ENCODE results near the gene ZNF576. TPM values are rescaled to one million over a fixed set of nuclear protein-coding genes. Genes with fewer than 3 reads are reported as not detected.

The ZNF576 gene
- total and polyA plus RNA-seq, 2 donors (not counting 3 experiments of a cell fraction or from before 2014, with no cell fraction given): 19.5 to 27.7 TPM

DNA sequence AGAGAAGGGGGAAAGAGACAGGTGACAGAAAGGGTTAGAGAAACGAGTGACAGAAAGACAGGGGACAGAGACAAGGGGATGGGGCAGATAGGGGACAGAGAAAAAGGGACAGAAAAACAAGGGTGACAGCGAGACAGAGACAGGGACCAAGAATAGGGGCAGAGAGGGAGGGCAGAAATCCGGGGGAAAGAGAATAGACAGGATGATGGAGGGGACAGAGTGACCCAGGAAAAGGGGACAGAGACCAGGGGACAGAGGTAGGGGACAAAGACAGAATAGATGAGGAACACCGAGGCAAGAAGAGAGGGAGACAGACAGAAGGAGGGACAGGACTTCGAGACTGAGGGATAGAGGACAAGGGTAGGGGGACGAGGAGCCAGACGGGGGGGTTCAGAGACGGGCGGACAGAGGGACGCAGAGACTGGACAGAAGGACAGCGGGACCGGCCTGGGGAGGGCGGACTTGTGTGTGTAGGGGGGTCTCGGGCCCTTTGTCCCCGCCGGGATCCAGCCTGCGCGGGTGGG lies 42.7 kb downstream of the ZNF576 start:
- intact Hi-C loops (cut with micrococcal nuclease) (no loop called here), dilution Hi-C loops (cut with MboI; ENCODE audit: extremely low pct_ligation_motif_present, low sequenced_read_pairs) (no loop called here)
- H3K4me3 ChIP-seq (replicated peaks in 1 of 3; ENCODE audit: insufficient read depth in 1 of 3, low read depth in 1 of 3, low read length in 3 of 3): peak overlapping the region in 2 of 3 experiments; percentile 10 to 35
- H4K20me1 ChIP-seq (replicated peaks; ENCODE audit: control insufficient read depth, extremely low read depth, insufficient read depth, low read length): no peaks in the 10 kb centered on the region
- CTCF ChIA-PET: no interaction called here
- no peaks in the 10 kb centered on the region for H3K9me1 ChIP-seq (replicated peaks; ENCODE audit: control insufficient read depth, extremely low read depth, insufficient read depth, low read length)
- TF ChIP-seq EZH2 (IDR thresholded peaks at IDR 0.05; ENCODE audit: borderline replicate concordance, low read depth, low read length, severe bottlenecking) (peak; percentile 85), POLR2AphosphoS5 (IDR thresholded peaks at IDR 0.05; ENCODE audit: insufficient read depth, low read depth, low read length) (no peak)
- H3K9me3 ChIP-seq (replicated peaks; ENCODE audit: control insufficient read depth, insufficient read depth, low read length): no peaks in the 10 kb centered on the region
- no peaks in the 10 kb centered on the region for H3K79me2 ChIP-seq (ENCODE audit: control insufficient read depth, insufficient read depth, low read length)
- BruUV-seq (replicated peaks): no TSS peak
- H3K27ac ChIP-seq (ENCODE audit: insufficient read depth, low read depth, low read length): no peak overlapping the region
- peak overlapping the region; percentile 64 for H2AFZ ChIP-seq (ENCODE audit: low read depth, low read length)
- no peak for DNase-seq (ENCODE audit: low read depth, low spot score)
- POLR2A ChIA-PET: no interaction called here
- H3K9ac ChIP-seq (replicated peaks; ENCODE audit: extremely low read depth, insufficient read depth, low read length): no peak overlapping the region
- peaks cover 15 to 25% of the 10 kb centered on the region in 2 experiments for H3K27me3 ChIP-seq (ENCODE audit: control insufficient read depth in 2 of 2, insufficient read depth in 2 of 2, low read length in 2 of 2)
- FAIRE-seq: no peak
- no peak overlapping the region for H3K4me2 ChIP-seq (ENCODE audit: insufficient read depth, low read length)
- peaks cover 7% of the 10 kb centered on the region for H3K4me1 ChIP-seq (ENCODE audit: control insufficient read depth, extremely low read depth, insufficient read depth, low read length)
- H3K36me3 ChIP-seq (ENCODE audit: control insufficient read depth in 2 of 2, extremely low read depth in 1 of 2, insufficient read depth in 2 of 2, low read length in 2 of 2): no peaks in the 10 kb centered on the region

DNA sequence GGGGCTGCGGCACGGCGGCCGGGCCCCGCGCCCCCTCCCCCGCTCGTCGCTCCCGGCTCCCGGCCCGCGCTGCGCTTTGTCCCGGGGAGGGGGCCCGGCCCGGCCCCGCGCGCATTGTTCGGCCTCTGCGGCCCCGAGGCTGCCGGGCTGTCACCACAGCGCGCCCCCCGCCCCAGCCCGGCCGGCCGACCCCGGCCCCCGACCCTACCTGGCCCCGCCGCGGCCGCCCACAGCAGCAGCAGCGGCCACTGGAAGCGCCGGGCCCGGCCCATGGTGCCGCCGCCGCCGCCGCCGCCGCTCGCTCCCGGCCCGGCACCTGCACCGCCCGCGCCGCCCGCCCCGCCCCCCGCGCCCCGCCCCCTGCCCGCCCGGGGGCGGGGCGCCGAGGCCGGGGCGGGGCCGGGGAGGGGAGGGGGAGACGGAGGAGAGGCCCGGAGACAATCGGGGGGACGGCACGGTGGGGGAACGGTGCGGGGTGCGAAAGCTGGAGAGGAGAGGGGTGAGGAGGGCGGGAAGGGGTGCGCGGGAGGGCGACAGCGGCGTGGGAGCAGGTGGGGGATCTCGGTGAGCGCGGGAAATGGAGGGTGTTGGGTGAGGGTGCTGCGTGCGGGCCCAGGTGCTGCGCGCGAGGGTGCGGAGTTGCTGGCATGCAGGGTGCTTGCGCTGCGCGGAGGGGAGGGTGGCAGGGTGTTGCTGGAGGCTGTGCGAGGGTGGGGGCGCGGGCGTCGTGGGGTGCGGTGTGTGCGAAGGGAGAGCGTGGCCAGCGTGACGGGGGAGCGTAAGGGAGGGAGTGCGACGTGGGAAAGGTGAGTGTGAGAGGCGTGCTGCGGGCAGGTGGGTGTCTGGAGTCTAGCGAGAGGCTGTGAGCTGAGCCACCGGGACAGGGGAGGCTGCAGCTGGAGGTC lies 43.4 kb downstream of the ZNF576 start, which contains the start of gene CADM4:
TSS of gene CADM4 (minus strand) at position 332 of the 905 bp plus-strand sequence. CDS start at position 272, 60 bp downstream.
- DNase-seq (ENCODE audit: low read depth, low spot score) (no peak), FAIRE-seq (no peak)
- ChIA-PET CTCF (no interaction called here), POLR2A (no interaction called here)
- Histone ChIP-seq H3K79me2 (ENCODE audit: control insufficient read depth, insufficient read depth, low read length) (no peaks in the 10 kb centered on the region), H3K4me2 (ENCODE audit: insufficient read depth, low read length) (peak within 1 kb of the TSS; percentile 53), H3K27me3 (ENCODE audit: control insufficient read depth in 2 of 2, insufficient read depth in 2 of 2, low read length in 2 of 2) (peaks cover 15 to 25% of the 10 kb centered on the region in 2 experiments), H4K20me1 (replicated peaks; ENCODE audit: control insufficient read depth, extremely low read depth, insufficient read depth, low read length) (no peaks in the 10 kb centered on the region), H3K9me3 (replicated peaks; ENCODE audit: control insufficient read depth, insufficient read depth, low read length) (no peaks in the 10 kb centered on the region), H3K9ac (replicated peaks; ENCODE audit: extremely low read depth, insufficient read depth, low read length) (no peak within 1 kb of the TSS), H2AFZ (ENCODE audit: low read depth, low read length) (peak within 1 kb of the TSS; percentile 97), H3K27ac (ENCODE audit: insufficient read depth, low read depth, low read length) (no peak within 1 kb of the TSS), H3K36me3 (ENCODE audit: control insufficient read depth in 2 of 2, extremely low read depth in 1 of 2, insufficient read depth in 2 of 2, low read length in 2 of 2) (no peaks in the 10 kb centered on the region), H3K4me3 (replicated peaks in 1 of 3; ENCODE audit: insufficient read depth in 1 of 3, low read depth in 1 of 3, low read length in 3 of 3) (peak within 1 kb of the TSS in 2 of 3 experiments; percentile 19 to 49), H3K9me1 (replicated peaks; ENCODE audit: control insufficient read depth, extremely low read depth, insufficient read depth, low read length) (no peaks in the 10 kb centered on the region), H3K4me1 (ENCODE audit: control insufficient read depth, extremely low read depth, insufficient read depth, low read length) (peaks cover 7% of the 10 kb centered on the region)
- TF ChIP-seq MYC (IDR thresholded peaks at IDR 0.05; ENCODE audit: low read depth, low read length) (no peak), FOS (IDR thresholded peaks at IDR 0.05; ENCODE audit: borderline replicate concordance, insufficient read depth, low read length) (no peak), MAX (IDR thresholded peaks at IDR 0.05; ENCODE audit: insufficient read depth, insufficient read length) (no peak), EZH2 (IDR thresholded peaks at IDR 0.05; ENCODE audit: borderline replicate concordance, low read depth, low read length, severe bottlenecking) (peak; percentile 56), POLR2A (IDR thresholded peaks at IDR 0.05; ENCODE audit: low read depth, low read length) (no peak), POLR2AphosphoS5 (IDR thresholded peaks at IDR 0.05; ENCODE audit: insufficient read depth, low read depth, low read length) (no peak), CTCF (IDR thresholded peaks at IDR 0.05; ENCODE audit: extremely low read depth in 1 of 2, insufficient read depth in 1 of 2, low read depth in 1 of 2, low read length in 2 of 2) (no peak)
- intact Hi-C loops (cut with micrococcal nuclease): no loop called here
- BruUV-seq (replicated peaks): no TSS peak
- dilution Hi-C loops (cut with MboI; ENCODE audit: extremely low pct_ligation_motif_present, low sequenced_read_pairs): no loop called here

Measured in endothelial cell of umbilical vein (primary cell).